Fibroblast of skin of back (primary cell): Measurements from ENCODE around the gene ZSCAN16. TPM values are rescaled to one million over a fixed set of nuclear protein-coding genes. Genes with fewer than 3 reads are reported as not detected.
"Not testable (repeated sequence)": the region's sequence is repeated elsewhere in the genome, so short reads cannot be mapped to it uniquely, and the experiment has no call there.

Experiments used
- DNase-seq: peaks from one replicate; pipeline ENCODE4 v3.0.0-alpha.2; 2013
- polyA plus RNA-seq, 2 experiments: library from polyadenylated mRNA; unstranded; fragments of 120-200 nt; gene quantifications; one replicate each; pipeline ENCODE4 v1.2.1, GENCODE V29; 2013; ENCODE audit not compliant: insufficient read length in 2 of 2

ZSCAN16 gene
- polyA plus RNA-seq (2013, experiment 1 of 2; ENCODE audit: insufficient read length), result 1.1 TPM
- polyA plus RNA-seq (2013, experiment 2 of 2; ENCODE audit: insufficient read length), result 1.3 TPM

DNA sequence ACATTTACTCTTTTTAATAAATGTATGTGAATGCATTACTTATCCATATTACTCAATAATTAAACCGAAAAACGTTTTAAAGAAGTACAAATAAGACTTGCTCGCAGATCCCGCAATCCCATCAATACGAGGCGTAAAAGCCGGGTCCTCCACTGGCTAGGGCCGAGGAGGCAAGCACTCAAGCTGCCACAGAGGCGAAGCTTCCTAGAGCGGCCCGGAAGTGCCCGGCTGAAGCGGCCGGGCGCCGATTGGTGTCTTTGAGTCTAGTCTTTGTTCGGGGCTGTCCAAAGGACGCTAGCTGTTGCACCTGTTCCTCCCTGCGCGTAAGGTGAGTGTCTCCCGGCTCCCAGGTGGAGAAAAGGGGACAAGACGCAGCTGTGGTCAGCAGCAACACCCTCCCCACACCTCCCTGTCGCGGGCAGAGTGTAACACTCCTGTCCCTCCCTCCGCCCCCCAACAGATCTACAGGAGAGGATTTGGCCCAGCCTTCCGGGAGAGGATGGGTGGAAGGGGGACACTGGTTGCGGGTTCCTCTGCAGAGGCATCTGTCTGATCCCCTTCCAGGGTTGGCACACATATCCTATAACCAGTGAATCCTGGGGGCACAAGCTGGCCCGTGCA, at the start of gene ZSCAN16:
Gene ZSCAN16 (plus strand): TSS at position 260 of the 621 bp plus-strand sequence. CDS start 835 bp downstream, outside the sequence.
- DNase-seq, result peak; percentile 84

DNA sequence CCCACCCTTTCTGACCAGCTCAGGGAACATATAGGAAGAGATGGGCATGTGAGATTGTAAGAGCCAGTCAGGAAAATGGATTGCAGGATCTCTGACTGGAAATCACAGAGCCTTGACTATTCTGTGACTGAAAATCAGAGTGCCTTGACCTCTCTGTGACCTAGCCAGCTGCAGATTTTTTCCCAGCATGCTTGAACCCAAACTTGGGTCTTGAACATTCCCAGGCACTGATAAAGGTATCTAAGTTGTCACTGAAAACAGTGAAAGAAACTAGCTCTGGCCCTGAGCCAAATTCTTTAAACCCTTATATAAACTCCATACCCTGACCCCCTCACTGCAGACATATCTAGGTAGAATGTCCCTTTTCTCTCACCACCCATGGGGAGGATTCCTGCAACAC, 46.4 kb upstream of the ZSCAN16 start:
- no peak for DNase-seq

DNA sequence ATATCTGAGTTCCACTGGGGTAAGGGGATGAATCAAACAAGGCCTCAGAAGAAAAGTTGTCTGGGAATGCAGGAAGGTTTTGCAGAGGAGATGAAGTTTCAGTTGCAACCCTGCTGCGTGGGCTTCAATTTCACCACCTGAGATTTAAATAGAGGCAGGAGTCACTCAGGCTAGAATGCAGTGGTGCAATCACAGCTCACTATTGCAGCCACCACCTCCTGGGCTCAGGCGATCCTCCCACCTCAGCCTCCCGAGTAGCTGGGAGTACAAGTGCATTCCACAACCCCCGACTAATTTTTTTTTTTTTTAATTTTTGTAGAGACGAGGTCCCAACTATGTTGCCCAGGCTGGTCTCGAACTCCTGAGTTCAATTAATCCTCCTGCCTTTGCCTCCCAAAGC, 45.6 kb upstream of the ZSCAN16 start:
- DNase-seq, result no peak

DNA sequence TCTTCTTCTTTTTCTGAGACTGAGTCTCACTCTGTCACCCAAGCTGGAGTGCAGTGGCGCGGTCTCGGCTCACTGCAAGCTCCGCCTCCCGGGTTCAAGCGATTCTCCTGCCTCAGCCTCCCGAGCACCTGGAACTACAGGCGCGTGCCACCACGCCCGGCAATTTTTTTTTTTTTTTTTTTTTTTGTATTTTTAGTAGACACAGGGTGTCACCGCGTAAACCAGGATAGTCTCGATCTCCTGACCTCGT, 44.1 kb upstream of the ZSCAN16 start, which contains the start of gene ZNF165:
Gene ZNF165 (plus strand): TSS at position 188 of the 250 bp plus-strand sequence. CDS start 4,913 bp downstream, outside the sequence.
- not testable (repeated sequence) for DNase-seq

DNA sequence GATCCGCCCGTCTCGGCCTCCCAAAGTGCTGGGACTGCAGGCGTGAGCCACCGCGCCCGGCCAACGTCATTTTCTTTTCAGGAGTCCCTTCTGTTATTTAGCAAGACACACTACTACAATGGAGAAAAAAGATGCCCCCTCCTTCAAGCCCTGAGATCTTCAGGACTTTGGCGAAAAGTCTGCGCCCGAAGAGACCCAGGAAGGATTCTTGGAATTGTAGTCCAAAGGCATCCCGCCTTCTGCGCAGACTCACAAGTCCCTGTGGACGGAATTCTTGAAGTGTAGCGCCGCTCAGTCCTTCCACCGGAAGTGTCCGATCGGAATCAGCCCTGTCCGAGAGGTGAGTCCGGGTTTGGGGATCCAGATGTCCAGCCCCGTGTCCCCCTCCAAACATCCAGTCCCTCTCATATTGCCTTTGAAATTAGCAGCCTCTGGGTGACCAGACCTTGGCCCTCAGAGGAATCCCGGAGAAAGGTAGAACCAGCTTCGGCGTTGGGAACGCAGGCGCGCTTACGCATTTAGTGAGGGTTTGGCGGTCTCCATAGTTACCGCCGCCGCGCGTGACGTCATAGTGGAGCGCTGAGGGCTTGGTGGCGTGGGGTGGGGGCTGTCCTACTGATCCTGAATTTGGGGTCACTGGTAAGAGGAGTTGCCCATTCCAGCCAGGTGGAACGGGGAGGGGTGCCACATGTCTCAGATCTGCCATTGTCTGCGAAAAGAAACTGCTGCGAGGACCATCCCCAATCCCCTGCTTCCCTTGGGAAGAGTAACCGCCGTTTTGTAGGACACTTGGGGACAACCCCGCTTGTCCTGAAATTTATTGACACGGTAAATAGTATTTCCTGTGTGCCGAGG, 43.6 kb upstream of the ZSCAN16 start:
- DNase-seq, result peak; percentile 96

DNA sequence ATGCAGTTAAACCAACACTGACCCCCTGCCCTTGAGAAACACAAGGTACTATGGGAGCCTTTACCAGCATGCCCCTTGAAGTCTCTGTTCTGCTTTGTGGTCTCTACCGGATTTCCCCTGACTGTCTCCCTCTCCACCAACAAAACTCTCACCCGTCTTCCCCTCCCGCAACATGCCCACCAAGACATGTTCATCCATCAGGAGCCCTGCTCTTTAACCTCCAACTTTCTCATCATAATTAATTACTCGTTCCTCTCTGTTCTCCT, 43.0 kb upstream of the ZSCAN16 start:
- DNase-seq, result no peak

DNA sequence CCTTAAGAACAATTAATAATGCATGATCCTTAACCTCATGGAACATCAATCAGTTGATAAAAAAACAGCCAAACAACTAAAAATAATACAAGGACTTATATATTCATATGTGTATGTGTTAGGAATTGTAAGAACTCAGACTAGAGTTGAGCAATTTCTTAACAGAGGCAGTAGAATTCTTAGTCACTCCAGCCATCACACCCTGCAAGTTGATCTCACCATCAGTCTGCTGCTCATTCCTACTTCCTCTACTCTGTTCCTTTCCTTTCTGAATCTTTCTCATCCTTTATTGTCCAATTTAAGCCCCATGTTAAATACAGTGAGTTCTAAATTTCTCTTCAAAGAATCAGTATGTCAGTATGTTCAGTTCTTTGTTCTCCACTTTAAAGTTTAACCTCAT, 41.5 kb upstream of the ZSCAN16 start:
- no peak for DNase-seq

DNA sequence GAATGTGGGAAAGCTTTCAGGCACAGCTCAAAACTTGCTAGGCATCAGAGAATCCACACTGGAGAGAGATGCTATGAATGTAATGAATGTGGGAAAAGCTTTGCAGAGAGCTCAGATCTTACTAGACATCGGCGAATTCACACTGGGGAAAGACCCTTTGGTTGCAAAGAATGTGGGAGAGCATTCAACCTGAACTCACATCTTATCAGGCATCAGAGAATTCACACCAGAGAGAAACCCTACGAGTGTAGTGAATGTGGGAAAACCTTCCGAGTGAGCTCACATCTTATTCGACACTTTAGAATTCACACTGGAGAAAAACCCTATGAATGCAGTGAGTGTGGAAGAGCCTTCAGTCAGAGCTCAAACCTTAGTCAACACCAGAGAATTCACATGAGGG, 35.4 kb upstream of the ZSCAN16 start:
- no peak for DNase-seq

DNA sequence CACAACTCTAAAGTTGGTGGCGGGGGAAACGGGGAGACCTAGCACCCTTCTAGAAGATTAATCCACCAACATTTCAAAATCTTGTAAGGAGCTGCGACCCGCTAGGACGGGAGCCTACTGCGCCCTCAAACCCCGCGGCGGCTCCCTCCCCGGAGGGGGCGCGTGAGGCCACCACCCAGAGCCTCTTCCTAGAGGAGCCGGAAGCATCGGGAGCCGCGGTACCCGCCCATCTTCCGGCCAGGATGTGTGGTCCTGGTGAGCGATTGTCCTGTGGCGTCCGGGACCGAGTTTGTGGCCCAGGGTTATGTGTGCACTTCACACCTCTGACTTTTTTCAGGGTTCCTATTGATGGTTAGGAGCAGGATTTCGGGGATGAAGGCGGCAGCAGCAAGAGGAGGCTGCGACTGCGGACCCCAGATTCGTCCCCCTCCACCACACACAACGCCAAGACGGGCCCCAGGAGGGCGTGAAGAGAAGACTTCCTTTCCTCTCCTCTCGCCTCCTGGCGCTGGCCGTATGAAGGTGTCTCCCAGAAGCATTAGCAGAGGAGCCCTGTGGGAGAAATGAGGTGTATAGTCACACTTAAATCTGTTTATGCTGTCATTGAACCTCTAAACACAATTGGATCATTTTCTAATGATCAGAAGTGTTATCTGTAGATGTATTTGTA, 33.4 kb upstream of the ZSCAN16 start:
- DNase-seq, result peak; percentile 10

DNA sequence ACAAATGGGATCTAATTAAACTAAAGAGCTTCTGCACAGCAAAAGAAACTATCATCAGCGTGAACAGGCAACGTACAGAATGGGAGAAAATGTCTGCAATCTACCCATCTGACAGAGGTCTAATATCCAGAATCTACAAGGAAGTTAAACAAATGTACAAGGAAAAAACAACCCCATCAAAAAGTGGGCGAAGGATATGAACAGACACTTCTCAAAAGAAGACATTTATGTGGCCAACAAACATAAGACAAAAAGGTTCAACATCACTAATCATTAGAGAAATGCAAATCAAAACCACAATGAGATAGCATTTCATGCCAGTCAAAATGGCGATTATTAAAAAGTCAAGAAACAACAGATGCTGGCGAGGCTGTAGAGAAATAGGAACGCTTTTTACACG, 22.2 kb upstream of the ZSCAN16 start:
- not testable (repeated sequence) for DNase-seq

DNA sequence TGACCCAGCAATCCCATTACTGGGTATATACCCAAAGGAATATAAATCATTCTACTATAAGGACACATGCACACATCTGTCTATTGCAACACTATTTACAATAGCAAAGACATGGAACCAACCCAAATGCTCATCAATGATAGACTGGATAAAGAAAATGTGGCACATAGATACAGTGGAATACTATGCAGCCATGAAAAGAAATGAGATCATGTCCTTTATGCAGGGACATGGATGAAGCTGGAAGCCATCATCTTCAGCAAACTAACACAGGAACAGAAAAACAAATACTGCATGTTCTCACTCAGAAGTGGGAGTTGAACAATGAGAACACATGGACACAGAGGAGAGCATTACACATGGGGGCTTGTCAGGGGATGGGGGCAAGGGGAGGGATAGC, 21.7 kb upstream of the ZSCAN16 start:
- DNase-seq, result not testable (repeated sequence)

DNA sequence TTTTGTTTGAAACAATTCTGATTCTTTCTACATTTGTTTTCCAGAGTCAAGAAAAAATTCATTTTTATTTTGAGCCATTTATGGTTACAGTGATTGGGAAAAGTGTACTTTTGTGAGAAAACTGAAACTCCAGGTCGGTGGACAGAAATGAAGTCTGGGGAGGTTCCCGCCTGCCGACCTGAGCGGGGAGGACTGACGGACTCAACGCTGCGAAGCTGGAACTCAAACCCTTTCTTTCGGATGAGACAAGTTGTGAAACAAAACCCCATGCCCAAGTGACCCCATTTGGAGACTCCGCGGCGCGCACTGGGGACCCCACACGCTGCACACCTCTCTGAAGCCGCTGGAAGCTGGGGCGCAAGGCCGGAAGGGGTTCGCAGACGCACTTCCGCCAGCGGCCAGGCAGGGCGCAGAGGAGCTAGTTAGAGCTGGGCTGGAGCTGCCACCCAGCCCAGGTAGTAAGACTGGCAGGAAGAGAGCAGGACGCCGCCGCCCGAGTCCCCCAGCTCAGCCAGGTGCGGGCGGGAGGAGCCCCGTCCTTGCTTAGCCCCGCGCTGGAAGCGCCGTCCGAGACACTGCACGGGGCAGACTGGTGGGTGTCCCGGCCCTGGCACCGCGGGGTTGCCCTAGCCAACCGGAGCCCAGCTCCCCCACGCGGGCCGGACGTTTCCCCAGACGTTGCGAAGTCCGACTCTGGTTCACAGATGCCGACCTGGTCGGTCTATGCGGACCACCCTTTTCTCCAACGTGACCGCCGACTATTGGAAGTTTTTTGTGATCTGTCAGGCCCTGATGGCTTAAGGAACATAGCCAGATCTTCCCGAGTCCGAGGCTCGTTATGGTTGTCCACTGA, 19.8 kb upstream of the ZSCAN16 start:
- peak; percentile 75 for DNase-seq

DNA sequence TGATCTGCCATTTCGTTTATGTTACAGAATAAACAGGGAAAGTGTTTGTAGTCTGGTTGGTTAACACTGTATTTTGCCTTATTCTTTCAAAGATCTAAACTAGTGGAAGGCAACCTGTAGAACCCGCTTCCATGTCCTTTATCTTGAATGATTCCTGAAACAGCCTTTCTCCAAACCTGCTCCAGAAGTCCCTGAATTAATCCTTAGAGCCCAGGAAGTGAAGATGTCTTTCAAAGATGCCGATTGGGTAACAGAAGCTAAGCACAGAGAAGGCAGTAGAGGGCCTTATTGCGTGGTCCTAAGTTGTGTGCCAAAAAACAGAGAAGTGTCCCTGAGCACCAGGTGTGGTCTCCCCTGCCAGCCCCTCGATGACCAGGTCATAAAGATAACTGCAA, 19.2 kb upstream of the ZSCAN16 start:
- peak; percentile 4 for DNase-seq

DNA sequence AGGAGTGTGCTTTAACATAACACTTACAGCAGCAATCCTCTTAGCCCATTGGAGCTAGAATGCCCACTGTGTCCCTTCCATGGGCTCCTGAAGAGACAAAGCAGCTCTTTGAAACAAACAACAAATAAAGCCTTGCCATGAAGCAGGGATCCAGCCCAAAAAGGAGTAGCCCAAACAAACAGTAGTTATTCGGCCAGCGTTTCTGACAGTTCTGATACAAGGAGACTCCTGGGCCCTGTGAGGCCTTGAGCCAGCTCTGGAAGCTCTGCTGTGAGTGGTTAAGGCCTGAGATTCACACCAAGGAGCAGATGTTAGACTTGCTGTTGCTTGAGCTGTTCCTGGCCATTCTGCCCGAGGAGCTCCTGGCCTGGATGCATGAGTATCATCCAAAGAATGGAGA, 16.9 kb upstream of the ZSCAN16 start:
- no peak for DNase-seq

DNA sequence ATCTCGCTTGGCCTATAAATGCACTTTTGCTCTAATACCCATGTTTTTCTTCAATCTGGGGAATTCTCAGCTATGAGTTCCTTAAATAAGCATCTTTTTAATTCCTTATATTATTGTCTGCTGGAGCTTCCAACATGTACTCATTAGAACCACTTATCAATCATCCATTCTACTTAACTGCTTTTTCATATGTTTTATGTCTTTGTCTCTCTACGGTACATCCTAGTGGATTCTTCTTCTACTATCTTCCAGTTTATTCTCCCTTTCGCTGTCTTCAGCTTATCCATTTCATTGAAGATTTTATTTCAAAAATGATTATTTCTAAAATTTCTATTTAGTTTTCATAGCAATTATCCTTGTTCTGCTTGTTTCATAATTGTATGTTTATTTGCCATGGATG, 12.4 kb upstream of the ZSCAN16 start:
- DNase-seq, result no peak

DNA sequence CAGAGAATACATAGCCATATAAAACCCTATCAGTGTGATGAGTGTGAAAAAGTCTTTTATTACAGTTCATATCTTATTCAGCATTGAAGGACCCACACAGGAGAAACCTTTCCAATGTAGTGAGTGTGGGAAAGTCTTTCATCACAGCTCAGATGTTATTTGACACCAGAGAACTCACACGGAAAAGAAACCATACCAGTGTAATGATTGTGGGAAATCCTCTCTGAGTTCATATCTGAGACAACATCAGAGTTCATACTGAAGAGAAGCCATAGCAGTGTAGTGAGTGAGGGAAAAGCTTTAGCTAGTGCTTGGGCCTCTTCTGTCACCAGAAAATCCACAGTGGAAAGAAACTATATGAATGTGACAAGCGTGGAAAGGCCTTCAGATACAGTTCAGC, 8.6 kb upstream of the ZSCAN16 start:
- DNase-seq, result no peak

DNA sequence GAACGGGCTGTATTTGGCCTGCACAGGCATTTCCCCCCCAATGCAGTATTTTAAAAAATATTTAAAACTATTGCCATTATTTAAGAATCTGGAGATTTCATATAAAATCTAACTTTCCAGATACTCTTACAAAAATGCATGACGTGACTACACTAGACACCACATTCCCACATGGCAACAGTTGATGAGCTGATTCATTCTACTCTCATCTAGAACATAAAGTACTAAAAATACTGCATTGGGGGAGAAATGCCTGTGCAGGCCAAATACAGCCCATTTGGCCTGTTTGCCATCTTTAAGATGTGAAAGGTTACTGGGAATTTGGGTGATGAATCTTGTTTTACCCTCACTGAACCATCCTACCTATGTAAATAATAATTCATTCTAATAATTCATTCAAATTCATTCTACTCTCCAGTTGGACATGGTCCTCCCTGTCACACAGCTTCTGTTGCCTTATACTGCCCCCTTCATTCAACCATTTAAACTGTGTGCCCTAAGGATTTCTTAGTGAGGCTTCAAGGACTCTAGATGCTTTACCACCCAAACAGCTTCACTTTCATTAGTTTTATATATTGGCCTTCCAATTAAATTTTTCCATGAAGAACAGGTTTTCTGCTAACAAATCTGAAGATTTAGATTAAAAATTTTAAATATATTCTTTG, 6.9 kb upstream of the ZSCAN16 start:
- DNase-seq, result no peak

DNA sequence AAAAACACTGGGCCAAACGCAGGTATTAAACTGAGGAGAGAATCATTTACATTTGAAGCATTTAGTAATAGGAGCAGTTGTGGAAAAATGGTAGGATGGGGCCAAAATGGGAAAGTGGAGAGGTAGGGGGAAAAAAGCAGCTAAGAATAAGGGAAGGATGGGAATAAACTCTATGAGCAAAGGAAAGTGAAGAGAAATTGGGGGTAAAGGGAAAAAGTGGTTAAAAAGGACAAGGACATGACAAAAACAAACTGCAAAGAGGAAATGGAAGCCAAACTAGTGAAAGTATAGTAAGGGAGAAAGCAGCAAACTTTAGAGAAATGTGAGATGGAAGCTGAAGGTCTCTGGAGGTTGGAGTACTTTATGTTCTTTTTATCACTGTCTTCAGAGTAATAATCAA, 6.2 kb upstream of the ZSCAN16 start:
- no peak for DNase-seq

DNA sequence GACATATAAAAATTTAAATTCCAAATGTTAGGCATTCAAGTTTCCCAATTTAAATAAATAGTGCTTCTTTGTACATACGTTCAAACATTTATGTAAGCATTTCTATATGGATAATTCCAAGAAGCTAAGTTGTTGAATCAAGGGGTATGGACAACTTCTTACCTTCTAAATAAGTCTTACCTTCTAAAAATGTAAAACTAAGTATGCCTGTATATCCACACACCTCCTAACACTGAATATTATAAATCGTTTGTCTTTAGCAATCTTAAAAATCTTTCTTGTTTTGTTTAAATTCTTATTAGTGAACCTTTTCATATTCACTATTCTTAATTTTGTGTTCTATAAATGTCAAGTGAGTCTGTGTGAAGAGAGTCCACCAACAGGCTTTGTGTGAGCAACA, 2.5 kb upstream of the ZSCAN16 start:
- DNase-seq, result no peak

DNA sequence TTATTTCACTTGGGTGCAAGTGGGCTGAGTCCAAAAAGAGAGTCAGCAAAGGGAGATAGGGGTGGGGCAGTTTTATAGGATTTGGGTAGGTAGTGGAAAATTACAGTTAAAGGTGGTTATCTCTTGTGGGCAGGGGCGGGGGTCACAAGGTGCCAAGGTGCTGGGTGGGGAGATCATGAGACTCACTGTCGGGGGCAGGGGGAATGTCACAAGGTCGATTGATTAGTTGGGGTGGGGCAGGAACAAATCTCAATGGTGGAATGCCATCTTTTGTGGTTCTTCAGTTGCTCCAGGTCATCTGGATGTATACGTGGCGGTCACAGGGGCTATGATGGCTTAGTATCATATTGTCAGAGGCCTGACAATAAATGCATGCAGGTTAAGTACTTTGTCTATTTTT, 2.1 kb upstream of the ZSCAN16 start:
- not testable (repeated sequence) for DNase-seq

DNA sequence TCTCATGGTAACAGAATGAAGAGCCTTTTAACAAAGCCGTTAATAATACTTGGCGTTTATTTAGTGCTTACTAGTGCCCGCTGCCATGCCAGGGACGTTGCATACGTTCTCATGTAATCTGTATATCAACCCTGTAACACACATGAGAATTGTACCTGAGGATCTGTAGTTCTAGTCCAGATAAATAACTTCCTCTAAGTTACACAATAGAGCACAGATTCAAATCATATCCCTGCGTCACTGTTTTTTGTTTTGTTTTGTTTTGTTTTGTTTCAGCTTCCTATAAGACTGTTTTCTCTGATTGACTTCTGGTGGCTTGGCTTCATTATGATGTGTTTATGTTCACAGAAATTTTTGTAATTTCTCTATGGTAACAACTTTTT, 553 bp downstream of the ZSCAN16 start:
- DNase-seq, result no peak

DNA sequence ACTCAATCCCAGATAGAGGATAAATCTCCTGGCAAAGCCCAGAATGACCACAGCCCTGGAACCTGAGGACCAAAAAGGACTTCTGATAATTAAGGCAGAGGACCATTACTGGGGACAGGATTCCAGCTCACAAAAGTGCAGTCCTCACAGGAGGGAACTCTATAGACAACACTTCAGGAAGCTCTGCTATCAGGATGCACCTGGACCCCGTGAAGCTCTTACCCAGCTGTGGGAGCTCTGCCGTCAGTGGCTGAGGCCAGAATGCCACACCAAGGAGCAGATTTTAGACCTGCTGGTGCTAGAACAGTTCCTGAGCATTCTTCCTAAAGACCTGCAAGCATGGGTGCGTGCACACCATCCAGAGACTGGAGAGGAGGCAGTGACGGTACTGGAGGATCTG, 992 bp downstream of the ZSCAN16 start:
- DNase-seq, result no peak
